Activated naive CD8-positive, alpha-beta T cell treated with anti-CD3 and anti-CD28 coated beads, Interleukin-2, amount 50 U/mL, for 16 hours (primary cell): ENCODE measurements around the gene PREP.

Experiments
- DNase-seq: peaks from one replicate; pipeline ENCODE4 v3.0.0-alpha.2; 2020; ENCODE audit warnings: low read depth, low spot score

Gene PREP

DNA sequence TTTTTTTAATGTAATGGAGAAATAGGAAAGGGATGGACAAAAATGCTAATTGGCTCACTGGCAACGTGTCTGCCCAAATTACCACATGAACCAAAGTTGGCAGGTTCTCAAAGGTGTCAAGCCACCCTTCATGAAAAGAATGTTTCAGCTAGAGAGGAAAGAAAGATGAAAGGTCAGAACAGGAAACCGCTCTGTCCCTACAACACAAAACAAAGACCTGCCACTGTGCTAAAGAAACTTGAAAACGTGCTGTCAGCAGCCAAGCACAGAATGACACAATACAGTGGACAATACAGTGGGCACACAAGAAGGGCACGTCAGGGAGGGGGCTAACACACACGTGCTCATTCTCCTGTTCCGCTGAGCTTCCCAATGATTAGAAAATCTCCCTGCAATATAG is 4.9 kb downstream of the PREP start:
- DNase-seq = no peak

DNA sequence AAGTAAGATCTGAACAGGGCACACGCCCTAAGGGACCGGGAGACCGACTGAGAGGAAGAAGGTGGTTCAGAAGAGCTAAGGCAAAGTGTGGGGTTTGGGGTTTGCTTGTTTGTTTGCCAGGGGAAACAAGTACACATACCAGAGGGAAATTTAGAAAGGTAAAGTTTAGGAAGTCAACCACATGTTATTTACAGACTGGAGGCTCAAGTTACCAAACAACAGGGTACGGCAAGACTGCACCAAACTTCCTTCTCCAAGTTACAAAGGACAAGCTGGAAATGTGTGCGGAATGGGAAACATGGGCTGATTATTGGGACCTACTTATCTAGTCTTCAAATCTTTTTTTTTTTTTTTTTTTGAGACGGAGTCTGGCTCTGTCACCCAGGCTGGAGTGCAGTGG is 11.2 kb downstream of the PREP start:
- no peak for DNase-seq

- DNase-seq = no peak
Observed at GRCh38 chr6:105389543-105389942, 13.3 kb downstream of the PREP start.

DNA sequence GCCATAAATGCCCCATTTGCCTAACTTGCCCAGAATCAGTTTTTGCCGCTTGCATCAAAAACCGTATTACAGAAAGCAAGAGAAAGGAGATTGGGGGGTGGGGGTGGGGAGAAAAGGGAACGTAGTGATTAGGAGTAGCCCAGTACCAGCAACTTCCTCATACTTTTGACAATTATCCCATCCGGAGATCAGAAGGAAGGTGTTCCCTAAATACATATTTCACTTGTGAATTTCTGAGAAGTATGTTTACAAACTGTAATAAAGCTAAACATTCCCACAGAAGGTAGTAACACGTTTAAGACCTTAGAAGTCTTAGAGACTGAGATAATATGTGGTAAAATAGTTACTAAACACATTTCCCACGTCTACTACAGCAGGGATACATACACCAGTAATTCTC is 14.5 kb downstream of the PREP start:
- DNase-seq = no peak

- no peak for DNase-seq
Observed at GRCh38 chr6:105384004-105384403, 18.9 kb downstream of the PREP start.

GRCh38 chr6:105382958-105383357 is 19.9 kb downstream of the PREP start:
- no peak for DNase-seq

DNA sequence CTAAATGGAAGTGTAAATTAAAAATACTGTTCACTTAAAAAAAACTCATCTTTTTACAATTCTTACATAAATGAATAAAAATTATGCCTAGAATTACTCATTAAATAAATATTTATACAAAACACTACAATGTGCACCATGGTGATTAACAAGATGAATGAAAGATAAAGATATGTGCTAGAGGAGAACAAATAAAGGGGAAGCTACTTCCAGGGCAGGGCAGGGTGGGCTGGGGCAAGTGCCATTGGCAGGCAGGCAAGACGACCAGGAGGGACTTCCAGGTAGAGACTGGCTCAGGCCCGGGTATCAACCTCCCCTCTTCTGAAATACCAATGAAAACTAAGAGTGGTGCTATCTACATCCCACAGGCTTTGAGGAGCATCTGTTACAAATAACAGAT is 20.4 kb downstream of the PREP start:
- DNase-seq = no peak

DNA sequence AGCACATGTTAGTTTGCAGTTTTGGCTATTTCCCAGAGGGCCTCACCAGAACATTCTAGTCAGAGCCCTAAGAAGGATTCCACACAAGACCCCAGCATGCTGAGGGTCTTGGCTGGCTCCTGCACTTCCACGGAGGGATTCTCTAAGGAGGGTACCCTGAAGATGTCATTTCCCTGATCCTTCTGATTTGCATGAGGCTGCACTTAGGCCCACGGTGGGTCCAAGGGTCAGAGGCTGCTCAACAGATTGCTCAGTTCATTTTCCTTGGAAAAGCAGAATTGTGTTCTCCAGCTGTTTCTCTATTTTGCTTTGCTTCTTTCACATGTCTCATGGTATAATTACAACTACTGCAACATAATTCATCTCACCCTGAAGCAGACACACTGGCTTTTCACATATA is 22.2 kb downstream of the PREP start:
- no peak for DNase-seq

DNA sequence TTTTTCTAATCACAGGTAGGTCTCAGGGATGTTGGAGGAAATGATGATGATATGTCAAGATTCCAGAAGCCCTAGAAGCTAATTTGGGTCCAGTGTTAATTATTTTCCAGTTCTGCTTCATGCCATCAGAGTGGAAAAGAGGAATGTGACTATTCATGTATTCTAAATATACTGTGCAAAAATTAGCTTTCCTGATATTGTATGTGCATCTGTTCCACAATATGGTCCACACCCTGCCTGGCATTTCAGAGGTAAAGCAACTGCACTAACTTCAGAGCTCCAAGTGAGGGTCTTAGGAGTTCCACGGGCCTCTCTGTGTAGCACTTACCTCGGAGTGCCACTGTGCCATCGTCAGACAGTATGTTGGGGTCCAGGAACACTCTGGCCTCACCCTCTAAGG is 27.1 kb downstream of the PREP start:
- DNase-seq = no peak

DNA sequence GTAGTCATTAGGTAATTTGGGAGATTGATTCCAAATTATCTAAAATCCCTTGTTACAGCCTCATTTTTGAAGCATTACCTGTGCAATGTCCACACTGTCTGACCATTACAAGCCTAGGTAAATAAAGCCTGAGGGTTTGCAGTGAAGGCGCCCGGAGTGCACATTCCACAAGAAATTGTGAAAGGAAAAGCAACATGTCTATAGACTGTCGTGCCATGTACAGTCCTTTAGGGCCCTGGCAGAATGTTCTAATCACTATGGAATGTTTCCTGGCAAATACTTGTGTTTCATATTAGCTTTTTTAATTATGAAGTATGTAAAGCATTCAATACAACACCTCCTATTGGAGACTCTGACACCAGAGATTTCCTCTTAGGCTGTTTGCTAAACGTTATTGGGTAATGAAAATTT is 28.9 kb downstream of the PREP start:
- DNase-seq = no peak

- no peak for DNase-seq
Observed at GRCh38 chr6:105373481-105373880, 29.4 kb downstream of the PREP start.

DNA sequence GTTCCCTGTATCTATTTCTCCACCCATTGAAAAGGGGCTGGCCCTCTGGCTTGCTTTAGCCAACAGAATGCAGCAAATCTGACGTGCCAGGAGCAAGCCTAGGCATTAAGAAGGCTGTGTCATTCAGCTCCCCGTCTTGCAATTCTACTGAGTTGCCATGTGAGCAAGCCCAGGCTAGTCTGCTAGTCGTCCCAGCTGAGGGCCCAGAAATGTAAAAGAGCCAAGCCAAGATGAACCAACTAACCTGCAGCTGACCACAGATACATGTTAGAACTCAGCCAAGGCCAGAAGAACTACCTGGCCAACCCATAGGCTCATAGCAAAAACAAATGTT is 30.1 kb downstream of the PREP start:
- DNase-seq = no peak

GRCh38 chr6:105372142-105372848 is 30.6 kb downstream of the PREP start:
- no peak for DNase-seq

GRCh38 chr6:105370351-105370750 is 32.5 kb downstream of the PREP start:
- no peak for DNase-seq

- DNase-seq = no peak
Observed at GRCh38 chr6:105369145-105369544, 33.7 kb downstream of the PREP start.

DNA sequence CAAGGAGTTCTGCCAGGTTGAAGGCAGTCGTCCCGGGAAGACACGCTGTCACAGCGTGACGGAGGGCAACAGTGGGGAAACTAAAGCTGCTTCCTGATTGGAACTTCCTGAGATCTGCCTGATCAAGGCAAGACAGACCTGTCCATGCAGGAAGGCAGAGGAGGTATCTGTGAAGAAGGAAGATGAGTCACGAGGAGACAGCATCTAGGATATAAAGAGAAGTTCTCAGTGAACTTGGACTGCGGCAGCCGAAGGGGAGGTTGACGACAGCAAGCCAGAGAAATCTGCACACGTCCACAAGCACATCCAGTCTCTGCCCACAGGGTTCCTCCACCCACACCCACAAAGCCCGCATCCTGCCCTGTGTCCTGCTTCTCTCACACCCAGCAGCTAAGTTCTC is 38.6 kb downstream of the PREP start:
- DNase-seq = no peak

DNA sequence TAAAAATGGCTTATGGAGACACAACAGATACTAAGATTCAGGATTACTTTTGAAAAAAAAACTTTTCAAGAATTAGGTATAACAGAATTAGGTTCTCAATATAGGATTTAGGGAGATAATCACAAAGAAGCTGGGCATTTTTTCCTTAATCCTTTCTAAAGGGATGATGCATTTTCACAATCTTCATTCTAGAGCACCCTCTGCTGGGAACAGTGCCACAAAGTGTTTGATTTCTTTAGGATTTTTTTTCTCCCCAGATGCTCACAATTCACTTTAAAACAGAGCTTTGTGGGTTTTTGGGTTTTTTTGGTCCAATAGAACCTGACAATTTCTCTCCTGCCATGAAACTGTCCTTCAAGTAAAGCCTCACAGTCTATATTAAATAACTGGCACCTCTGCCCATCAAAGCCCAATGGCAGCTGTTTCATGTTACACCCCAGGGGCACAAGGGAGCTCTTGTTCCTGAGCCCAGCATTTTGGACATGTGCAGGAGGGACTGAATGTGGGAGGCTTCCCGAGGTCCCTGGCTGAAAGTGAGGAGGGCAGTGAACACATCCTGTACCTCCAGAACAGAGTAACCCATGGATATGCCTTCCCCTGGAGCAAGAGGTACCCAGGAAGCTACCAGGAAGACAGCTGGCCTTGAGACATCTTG is 39.7 kb downstream of the PREP start:
- DNase-seq = no peak

GRCh38 chr6:105359419-105360370 is 43.2 kb downstream of the PREP start:
- DNase-seq = no peak

- no peak for DNase-seq
Observed at GRCh38 chr6:105357165-105357564, 45.7 kb downstream of the PREP start.

- DNase-seq = no peak
Observed at GRCh38 chr6:105352037-105352617, 50.8 kb downstream of the PREP start.

DNA sequence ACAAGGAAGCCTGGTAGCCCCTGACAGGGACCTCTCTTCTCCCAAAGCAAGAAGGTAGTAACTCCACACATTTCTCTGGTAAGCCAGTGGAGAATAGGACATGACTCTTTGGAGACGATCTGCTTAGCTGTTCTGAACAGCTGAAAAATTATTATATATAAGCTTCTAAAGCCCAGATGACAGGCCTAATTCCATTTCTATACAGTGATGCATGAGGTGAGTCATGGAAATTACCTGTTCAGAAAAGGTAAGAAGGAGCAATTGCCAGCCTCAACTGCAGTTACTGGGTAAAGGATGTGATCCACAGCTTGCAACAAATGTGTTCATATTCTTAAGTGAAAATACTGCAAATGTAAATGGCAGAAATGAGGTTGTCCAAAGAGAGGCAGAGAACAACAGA is 54.0 kb downstream of the PREP start:
- no peak for DNase-seq

DNA sequence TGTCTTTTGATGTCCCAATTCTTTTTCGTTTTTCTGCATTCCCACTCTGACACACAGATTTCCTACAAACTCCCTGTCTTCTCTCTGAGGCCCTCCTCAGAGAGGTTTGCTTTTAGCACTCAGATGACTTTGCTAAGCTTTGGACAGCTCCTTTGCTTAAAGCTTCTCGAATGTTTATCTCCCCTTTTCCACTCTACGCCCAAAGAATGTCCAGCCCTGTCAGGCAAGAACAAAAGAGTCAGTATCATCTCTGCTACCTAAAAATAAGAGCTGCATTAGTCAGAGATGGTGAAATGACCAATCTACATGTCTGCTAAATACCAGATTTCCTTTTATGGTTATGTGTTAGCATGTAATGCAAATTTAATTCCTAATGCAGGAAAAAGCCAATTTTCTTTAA is 56.8 kb downstream of the PREP start:
- no peak for DNase-seq
